HCEC 1CT (cell line): Measurements from ENCODE around the gene TMEM141.
A peak's percentile ranks its signal among the peaks of the same experiment; 100 is the strongest.
"Not testable (repeated sequence)": the region's sequence is repeated elsewhere in the genome, so short reads cannot be mapped to it uniquely, and the experiment has no call there.

Experiments used
- DNase-seq: peaks from one replicate; pipeline ENCODE4 v3.0.0-alpha.2; 2017

TMEM141 gene

GRCh38 chr9:136835932-136836904, 45.1 kb downstream of the TMEM141 start:
- no peak for DNase-seq

- no peak for DNase-seq
Observed at GRCh38 chr9:136837146-136837855, 46.2 kb downstream of the TMEM141 start.

GRCh38 chr9:136837856-136838277, 46.7 kb downstream of the TMEM141 start:
- not testable (repeated sequence) for DNase-seq

- no peak for DNase-seq
Observed at GRCh38 chr9:136838314-136839228, 47.4 kb downstream of the TMEM141 start.

GRCh38 chr9:136839229-136840139, 48.3 kb downstream of the TMEM141 start:
- no peak for DNase-seq

- no peak for DNase-seq
Observed at GRCh38 chr9:136840140-136840876, 49.2 kb downstream of the TMEM141 start.

GRCh38 chr9:136840877-136841645, 49.9 kb downstream of the TMEM141 start:
- peak; percentile 38 for DNase-seq

GRCh38 chr9:136841646-136842379, 50.7 kb downstream of the TMEM141 start:
- DNase-seq = not testable (repeated sequence)

- peak; percentile 57 for DNase-seq
Observed at GRCh38 chr9:136842380-136842948, 51.3 kb downstream of the TMEM141 start, which contains the start of gene AJM1. TSS of gene AJM1 (plus strand) at chr9:136842478. CDS start at chr9:136844415, 1,937 bp downstream.
